GM12878 (cell line): ENCODE measurements around the gene CNKSR3. TPM values are rescaled to one million over a fixed set of nuclear protein-coding genes. Genes with fewer than 3 reads are reported as not detected.

ENCODE experiments used
- ATAC-seq: fragments of 200-7000 bp; cut with Tn5 transposase; 3 replicates; pipeline ENCODE4 v1.9.1; 2020; ENCODE audit warnings: mild to moderate bottlenecking, moderate library complexity
- BruUV-seq: library from RNA; stranded (reverse); fragments of 400-500 nt; replicated peaks from 2 replicates; lab custom pipeline; 2021; lab: Mats Ljungman, UMichigan
- CTCF ChIA-PET: fragments of 300-600 bp; sonication (Branson Sonifier 250); formaldehyde crosslinking; extraction: SDS; loops from one replicate; lab custom pipeline; 2021; ENCODE audit warnings: inconsistent platforms; lab: Yijun Ruan, JAX
- POLR2A ChIA-PET: fragments of 350-600 bp; formaldehyde crosslinking; extraction: SDS; loops from one replicate; lab custom pipeline; 2021; ENCODE audit warnings: inconsistent platforms; lab: Charles Lee
- RAD21 ChIA-PET: fragments of 300-600 bp; sonication (Branson Sonifier 250); formaldehyde crosslinking; loops from one replicate; lab custom pipeline; 2023; ENCODE audit warnings: antibody characterized with exemption; ENCODE audit not compliant: unreplicated experiment; lab: Charles Lee
- SMC1A ChIA-PET: fragments of 300-600 bp; sonication (Branson Sonifier 250); formaldehyde crosslinking; loops from one replicate; lab custom pipeline; 2023; ENCODE audit not compliant: unreplicated experiment, uncharacterized antibody; lab: Charles Lee
- DNase-seq: peaks from one replicate; pipeline ENCODE4 v3.0.0-alpha.2; 2011; ENCODE audit warnings: low read depth, low spot score
- FAIRE-seq: peaks from 3 replicates; lab custom pipeline; 2011; peaks lifted over from hg19 to GRCh38; lab: Jason Lieb, UNC
- H2AFZ ChIP-seq: 2 replicates; pipeline ENCODE4 v1.6.0; 2011; ENCODE audit warnings: low read depth, low read length, control low read depth; ENCODE audit not compliant: control insufficient read depth
- H3K27ac ChIP-seq: 2 replicates; pipeline ENCODE4 v1.5.1; 2011; ENCODE audit warnings: control low read depth; ENCODE audit not compliant: control insufficient read depth, insufficient read depth
- H3K27me3 ChIP-seq, 2 experiments: replicated peaks in 1 of 2; 2 replicates each; pipeline versions ENCODE4 v1.6.0 to v1.6.1; 2011; ENCODE audit warnings: low read length in 1 of 2; ENCODE audit not compliant: control insufficient read depth in 2 of 2, insufficient read depth in 2 of 2
- H3K36me3 ChIP-seq, 2 experiments: 2 replicates each; pipeline ENCODE4 v1.5.1; 2011; ENCODE audit warnings: low read length in 1 of 2; ENCODE audit not compliant: control insufficient read depth in 2 of 2, insufficient read depth in 2 of 2
- H3K4me1 ChIP-seq: 2 replicates; pipeline ENCODE4 v1.6.1; 2011; ENCODE audit warnings: mild to moderate bottlenecking, low read length, moderate library complexity, mixed read lengths; ENCODE audit not compliant: control insufficient read depth, insufficient read depth
- H3K4me2 ChIP-seq: 2 replicates; pipeline ENCODE4 v1.6.0; 2011; ENCODE audit warnings: control low read depth; ENCODE audit not compliant: control insufficient read depth, insufficient read depth
- H3K4me3 ChIP-seq: fragments of 200-600 bp; sonication (generic); 2 replicates; pipeline ENCODE4 v1.5.1; 2016
- H3K79me2 ChIP-seq: 2 replicates; pipeline ENCODE4 v1.6.0; 2011; ENCODE audit warnings: low read length; ENCODE audit not compliant: control insufficient read depth, insufficient read depth
- H3K9ac ChIP-seq: 2 replicates; pipeline ENCODE4 v1.8.0; 2011; ENCODE audit warnings: low read length, control low read depth, mixed read lengths; ENCODE audit not compliant: control insufficient read depth, insufficient read depth
- H3K9me3 ChIP-seq: replicated peaks from 3 replicates; pipeline ENCODE4 v1.5.1; 2011; ENCODE audit warnings: mild to moderate bottlenecking, low read length; ENCODE audit not compliant: control insufficient read depth, insufficient read depth
- H4K20me1 ChIP-seq: 2 replicates; pipeline ENCODE4 v1.6.0; 2011; ENCODE audit not compliant: control insufficient read depth, insufficient read depth
- ATF2 ChIP-seq: IDR thresholded peaks from 2 replicates; pipeline ENCODE4 v1.6.1; 2012; ENCODE audit warnings: low read length, inconsistent platforms
- ATF7 ChIP-seq: fragments of 450-650 bp; IDR thresholded peaks from 2 replicates; pipeline ENCODE4 v1.6.1; 2016; ENCODE audit warnings: low read depth, mild to moderate bottlenecking
- BCLAF1 ChIP-seq: fragments of 450-650 bp; IDR thresholded peaks from 2 replicates; pipeline ENCODE4 v1.6.1; 2017; ENCODE audit warnings: antibody characterized with exemption, mild to moderate bottlenecking, moderate library complexity
- CHD1 ChIP-seq: IDR thresholded peaks from 2 replicates; pipeline ENCODE4 v1.6.1; 2012; ENCODE audit warnings: low read depth, low read length, improper control_type of control experiment
- CREM ChIP-seq: IDR thresholded peaks from 2 replicates; pipeline ENCODE4 v1.6.1; 2014; ENCODE audit warnings: antibody characterized with exemption, low read depth
- DPF2 ChIP-seq: fragments of 450-650 bp; IDR thresholded peaks from 2 replicates; pipeline ENCODE4 v1.6.1; 2017; ENCODE audit warnings: mild to moderate bottlenecking
- IRF3 ChIP-seq: fragments of 450-650 bp; IDR thresholded peaks from 2 replicates; pipeline ENCODE4 v1.6.1; 2014; ENCODE audit warnings: mild to moderate bottlenecking
- JUNB ChIP-seq: IDR thresholded peaks from 2 replicates; pipeline ENCODE4 v1.6.1; 2016; ENCODE audit warnings: antibody characterized with exemption, mild to moderate bottlenecking
- MAX ChIP-seq: IDR thresholded peaks from 2 replicates; pipeline ENCODE4 v1.6.1; 2012; ENCODE audit warnings: low read depth, low read length, improper control_type of control experiment
- RELB ChIP-seq: fragments of 450-650 bp; IDR thresholded peaks from 2 replicates; pipeline ENCODE4 v1.6.1; 2017; ENCODE audit warnings: low read depth, mild to moderate bottlenecking, moderate library complexity
- SKIL ChIP-seq: fragments of 450-650 bp; IDR thresholded peaks from 2 replicates; pipeline ENCODE4 v1.6.1; 2017; ENCODE audit warnings: mild to moderate bottlenecking, low read depth, inconsistent platforms; ENCODE audit not compliant: poor library complexity, severe bottlenecking
- TCF7 ChIP-seq: IDR thresholded peaks from 2 replicates; pipeline ENCODE4 v1.6.1; 2014; ENCODE audit warnings: antibody characterized with exemption, borderline replicate concordance
- WGBS: methylation state at CpG from one replicate; pipeline ENCODE4 v1.1.6; 2016; ENCODE audit warnings: low lambda C conversion rate; ENCODE audit not compliant: insufficient replicate concordance, insufficient coverage; ENCODE audit errors: missing lambda C conversion rate; 5-methylcytosine and 5-hydroxymethylcytosine counted together
- in situ Hi-C: fragments of 300-500 bp; cut with MboI; formaldehyde crosslinking; loops from 9 replicates; pipeline ENCODE4 v1.14.3; 2018; ENCODE audit warnings: mixed read lengths
- intact Hi-C: fragments of 100-400 bp; cut with micrococcal nuclease; formaldehyde crosslinking; loops from one replicate; pipeline ENCODE4 v1.14.2; 2022; ENCODE audit not compliant: unreplicated experiment
- polyA plus RNA-seq, 11 experiments: library from polyadenylated mRNA; depleted of rRNA in 4 of 11; unstranded in 6 of 11; stranded (reverse) in 5 of 11; fragments of >200 nt; fragmentation: Nextera tagmentation in 4 of 11; fragmentation: Illumina TruSeq in 1 of 11; extraction: Ambion mirVana in 4 of 11; extraction: Trizol in 1 of 11; gene quantifications; 1 replicate in 1 of 11; 2 replicates in 10 of 11; pipeline versions ENCODE4 v1.2.1 to v1.2.3, GENCODE V29; 2011 to 2016; ENCODE audit warnings: inconsistent platforms in 2 of 11, missing spikeins in 2 of 11, low read depth in 1 of 11
- total RNA-seq, 4 experiments: library from RNA; depleted of rRNA in 3 of 4; stranded (reverse); fragments of >200 nt in 3 of 4; fragmentation: Illumina TruSeq in 1 of 4; extraction: Trizol in 1 of 4; gene quantifications; 2 replicates each; pipeline versions ENCODE4 v1.2.1 to v1.2.3, GENCODE V29; 2013 to 2021

The CNKSR3 gene
- total and polyA plus RNA-seq, 10 of the 15 experiments (the other 5 are each of a cell fraction or from before 2014, with no cell fraction given): under 0.01 to 0.48 (median 0.12) TPM; not detected in 2

- TF ChIP-seq BCLAF1 (no peak), TCF7 (no peak)
- TF ChIP-seq, all 136 proteins: peak for 0
Measured at GRCh38 chr6:154526996-154527395, 16.5 kb upstream of the CNKSR3 start (continued).

GRCh38 chr6:154522576-154522975 is 12.1 kb upstream of the CNKSR3 start:
- no peaks in the 10 kb centered on the region for H3K36me3 ChIP-seq
- no peaks in the 10 kb centered on the region for H3K9me3 ChIP-seq
- no peak overlapping the region for H3K9ac ChIP-seq
- CTCF ChIA-PET: no interaction called here
- SMC1A ChIA-PET: interaction anchor here (1.0 to 1.5 kb wide), 2 partner anchors 19 to 24 kb away, joined by 3 read pairs; no protein-coding TSS in a partner anchor
- in situ Hi-C loops (no loop called here), intact Hi-C loops (no loop called here)
- no peaks in the 10 kb centered on the region for H3K27me3 ChIP-seq
- RAD21 ChIA-PET: no interaction called here
- no peak overlapping the region for H3K27ac ChIP-seq
- no peak overlapping the region for H3K4me3 ChIP-seq
- H4K20me1 ChIP-seq: no peaks in the 10 kb centered on the region
- DNase-seq (no peak), ATAC-seq (no peak), FAIRE-seq (no peak)
- H3K79me2 ChIP-seq: no peaks in the 10 kb centered on the region
- BruUV-seq: no TSS peak
- H2AFZ ChIP-seq: no peak overlapping the region
- no peak overlapping the region for H3K4me2 ChIP-seq
- H3K4me1 ChIP-seq: no peaks in the 10 kb centered on the region
- POLR2A ChIA-PET: no interaction called here
- WGBS: 33% methylated on average over 4 of the region's 4 CpGs
- TF ChIP-seq ATF7 (no peak), MAX (no peak), CREM (no peak), RELB (no peak), CHD1 (no peak), SKIL (no peak), JUNB (no peak), DPF2 (no peak), IRF3 (no peak), ATF2 (no peak)
